Mucosa of rectum (tissue), 2 donors: ENCODE data around the gene SAMD11.

ENCODE experiments used
- H3K27ac ChIP-seq, 2 donors: one replicate each; pipeline ENCODE4 v1.7.0; 2013; ENCODE audit warnings: inconsistent platforms in 2 of 2, low read depth in 2 of 2, low read length in 2 of 2
- H3K27me3 ChIP-seq, 2 donors: one replicate each; pipeline ENCODE4 v1.7.0; 2013; ENCODE audit warnings: low read length in 2 of 2; ENCODE audit not compliant: control insufficient read depth in 2 of 2, insufficient read depth in 2 of 2
- H3K36me3 ChIP-seq, 2 donors: one replicate each; pipeline ENCODE4 v1.7.0; 2013; ENCODE audit warnings: low read length in 2 of 2; ENCODE audit not compliant: control insufficient read depth in 2 of 2, insufficient read depth in 2 of 2
- H3K4me1 ChIP-seq, 2 donors: one replicate each; pipeline ENCODE4 v1.7.0; 2013; ENCODE audit warnings: low read length in 2 of 2, mild to moderate bottlenecking in 1 of 2; ENCODE audit not compliant: control insufficient read depth in 2 of 2, insufficient read depth in 2 of 2
- H3K4me3 ChIP-seq, 2 donors: one replicate each; pipeline ENCODE4 v1.7.0; 2013; ENCODE audit warnings: low read length in 2 of 2
- H3K9ac ChIP-seq, 2 donors: one replicate each; pipeline ENCODE4 v1.7.0; 2013; ENCODE audit warnings: low read length in 2 of 2, low read depth in 1 of 2, mild to moderate bottlenecking in 1 of 2
- H3K9me3 ChIP-seq, 2 donors: one replicate each; pipeline ENCODE4 v1.7.0; 2013; ENCODE audit warnings: low read length in 2 of 2; ENCODE audit not compliant: control insufficient read depth in 2 of 2
- donor health status: healthy.
- donor health status: Normal muscosa, but diverticular disease.

SAMD11 gene

DNA sequence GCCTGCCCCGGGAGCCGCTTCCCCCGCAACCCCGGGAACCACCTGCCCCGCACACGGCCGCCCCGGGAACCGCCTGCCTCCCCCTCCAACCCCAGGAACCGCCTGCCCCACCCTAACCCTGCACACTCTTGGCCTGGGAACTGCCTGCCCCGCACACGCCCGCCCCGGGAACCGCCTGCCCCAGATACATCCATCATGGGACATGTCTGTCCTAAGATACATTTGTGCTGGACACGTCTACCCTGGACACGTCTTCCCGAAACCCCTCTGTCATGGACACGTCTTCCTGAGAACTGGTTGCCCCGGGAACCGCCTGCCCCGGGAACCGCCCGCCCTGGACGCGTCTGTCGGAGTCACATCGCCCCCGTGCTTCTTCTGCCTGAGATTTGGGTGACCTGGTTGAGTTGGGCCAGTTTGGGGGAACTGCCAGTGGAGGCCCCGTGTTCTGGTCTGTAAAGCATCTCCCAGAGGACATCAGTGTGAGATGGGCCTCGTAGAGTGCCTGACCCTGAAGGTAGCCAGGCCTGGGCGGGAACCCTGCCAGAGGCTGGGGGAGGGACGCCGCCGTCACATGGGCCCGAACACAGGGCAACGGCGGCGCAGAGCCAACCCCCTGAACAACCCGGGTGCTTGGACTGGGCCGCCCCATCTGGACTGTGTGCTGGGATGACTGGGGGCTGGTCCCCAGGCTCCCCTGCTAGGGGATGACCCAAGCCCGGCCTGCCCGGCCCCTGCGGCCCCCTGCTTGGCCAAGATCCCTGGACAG lies 54.5 kb downstream of the SAMD11 start:
- peaks cover 12 to 27% of the 10 kb centered on the region in 2 donors for H3K27me3 ChIP-seq
- peaks cover 6% of the 10 kb centered on the region in 2 donors for H3K4me1 ChIP-seq
- H3K27ac ChIP-seq = no peak overlapping the region
- no peaks in the 10 kb centered on the region for H3K9me3 ChIP-seq
- H3K36me3 ChIP-seq = no peaks in the 10 kb centered on the region
- no peak overlapping the region for H3K9ac ChIP-seq
- H3K4me3 ChIP-seq = no peak overlapping the region

DNA sequence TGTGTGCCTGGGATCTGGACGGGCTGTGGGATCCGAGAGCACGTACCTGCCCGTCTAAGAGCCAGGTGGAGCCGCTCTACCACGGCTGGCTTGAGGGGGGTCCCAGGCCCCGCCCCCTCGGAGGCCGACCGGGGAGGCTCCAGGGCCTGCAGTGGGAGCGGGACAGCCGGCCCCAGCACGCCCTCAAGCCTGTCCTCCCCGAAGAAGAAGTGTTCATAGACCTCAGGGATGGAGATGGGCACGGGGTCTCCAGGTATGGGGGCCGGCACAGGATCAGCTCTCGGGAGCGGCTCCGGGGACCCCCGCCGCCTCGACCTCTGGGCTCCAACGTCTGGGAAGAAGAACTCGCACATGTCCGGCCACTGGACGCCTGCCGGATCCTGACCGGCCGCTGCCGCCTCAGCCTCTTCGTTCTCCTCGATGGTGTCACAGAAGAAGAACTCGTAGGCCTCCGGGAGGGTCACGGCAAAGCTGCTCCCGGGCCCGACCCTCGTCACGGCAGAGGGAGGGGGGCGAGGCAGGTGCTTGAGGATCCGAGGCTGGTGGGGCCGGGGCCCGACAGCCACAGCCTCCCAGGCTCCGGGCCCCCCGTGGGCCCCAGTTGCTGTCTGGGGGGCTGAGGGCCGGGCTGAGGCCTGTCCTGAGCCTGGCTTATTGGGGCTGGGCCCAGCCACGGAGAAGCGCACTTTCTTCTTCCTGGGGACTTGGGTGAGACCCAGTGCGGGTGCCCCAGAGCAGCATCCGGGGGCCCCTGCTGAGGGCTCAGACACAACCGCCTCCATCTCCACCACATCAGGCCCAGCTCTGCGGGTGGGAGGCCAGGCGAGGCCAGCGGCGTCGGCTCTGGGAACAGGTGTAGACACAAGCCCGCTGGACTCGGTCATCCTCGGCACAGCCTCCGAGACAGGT lies 55.4 kb downstream of the SAMD11 start:
- Histone ChIP-seq H3K4me3 (no peak overlapping the region), H3K9ac (no peak overlapping the region), H3K36me3 (no peaks in the 10 kb centered on the region), H3K4me1 (peaks cover 6% of the 10 kb centered on the region in 2 donors), H3K27ac (no peak overlapping the region), H3K9me3 (no peaks in the 10 kb centered on the region), H3K27me3 (peaks cover 12 to 25% of the 10 kb centered on the region in 2 donors)

DNA sequence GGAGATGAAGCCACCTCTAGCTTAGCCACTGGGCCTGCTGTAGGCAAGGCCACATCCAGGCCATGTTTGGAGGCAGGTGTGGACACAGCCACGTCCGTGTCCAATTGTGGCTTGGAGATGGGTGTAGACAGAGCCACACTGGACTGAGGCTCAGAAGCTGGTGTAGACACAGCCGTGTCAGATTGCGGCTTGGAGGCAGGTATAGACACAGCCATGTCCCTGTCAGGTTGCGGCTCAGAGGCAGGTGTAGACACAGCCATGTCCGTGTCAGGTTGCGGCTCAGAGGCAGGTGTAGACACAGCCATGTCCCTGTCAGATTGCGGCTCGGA lies 56.0 kb downstream of the SAMD11 start:
- Histone ChIP-seq H3K9ac (no peak overlapping the region), H3K4me1 (peaks cover 6% of the 10 kb centered on the region in 2 donors), H3K9me3 (no peaks in the 10 kb centered on the region), H3K27me3 (peaks cover 12 to 25% of the 10 kb centered on the region in 2 donors), H3K36me3 (no peaks in the 10 kb centered on the region), H3K4me3 (no peak overlapping the region), H3K27ac (no peak overlapping the region)

DNA sequence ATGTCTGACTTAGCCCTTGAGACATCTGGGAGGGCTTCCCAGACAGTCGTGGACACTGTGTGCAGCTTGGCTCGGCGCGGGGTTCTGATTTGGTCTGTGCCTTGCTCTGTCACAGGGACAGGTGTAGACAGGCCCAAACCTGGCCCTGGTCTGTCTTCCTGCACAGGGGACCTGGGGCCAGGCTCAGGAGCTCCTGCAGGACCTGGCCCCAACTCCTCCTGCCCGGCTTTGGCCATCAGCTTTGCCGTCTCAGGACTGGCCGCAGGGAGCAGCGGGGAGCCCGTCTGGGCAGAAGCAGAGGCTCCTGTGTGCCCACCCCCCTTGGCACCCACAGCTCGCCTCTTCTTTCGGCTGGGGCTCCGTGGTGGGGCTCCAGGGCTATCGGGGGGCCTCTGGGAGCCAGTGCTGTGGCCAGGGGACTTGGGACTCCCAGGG lies 56.4 kb downstream of the SAMD11 start:
- Histone ChIP-seq H3K9me3 (no peaks in the 10 kb centered on the region), H3K27ac (no peak overlapping the region)

DNA sequence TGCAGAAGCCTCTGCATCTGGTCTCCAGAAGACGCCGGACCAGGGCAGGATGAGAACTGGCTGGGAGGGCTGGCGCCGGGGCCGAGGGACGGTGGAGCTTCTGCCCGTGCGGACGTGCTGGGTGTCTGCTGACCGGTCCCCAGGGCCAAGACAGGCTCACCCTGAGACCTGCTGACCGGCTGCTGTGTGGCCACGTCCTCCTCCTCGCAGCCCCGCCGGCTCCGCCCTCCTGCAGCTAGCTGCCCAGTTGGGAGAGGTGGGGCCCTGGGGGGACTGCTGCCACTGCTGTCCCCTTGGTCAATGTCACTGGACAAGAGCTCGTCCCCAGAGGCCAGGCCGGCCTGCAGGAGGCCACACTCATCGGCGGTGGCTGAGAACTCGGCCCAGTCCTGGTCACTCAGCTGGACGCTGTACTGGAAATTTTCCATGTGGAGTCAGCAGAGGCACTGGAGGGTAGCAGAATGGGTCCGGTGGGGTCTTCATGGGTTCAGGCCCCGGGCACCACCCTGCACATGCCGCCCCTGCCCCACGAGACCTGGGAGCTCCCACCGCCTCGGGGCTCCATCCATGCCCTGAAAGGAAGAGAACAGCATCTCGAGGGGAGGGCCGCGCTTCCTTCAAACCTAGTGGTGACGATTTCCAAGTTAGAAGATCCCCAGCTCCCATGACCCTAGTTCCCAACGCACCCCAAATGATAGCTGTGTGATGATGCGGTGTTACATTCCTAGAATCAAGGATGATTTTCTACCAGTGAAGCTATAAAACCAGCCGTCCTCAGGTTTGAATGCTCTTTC lies 57.1 kb downstream of the SAMD11 start:
- Histone ChIP-seq H3K27me3 (peaks cover 17 to 25% of the 10 kb centered on the region in 2 donors), H3K36me3 (no peaks in the 10 kb centered on the region), H3K9ac (no peak overlapping the region), H3K9me3 (no peaks in the 10 kb centered on the region), H3K4me3 (no peak overlapping the region), H3K27ac (no peak overlapping the region), H3K4me1 (peaks cover 4 to 5% of the 10 kb centered on the region in 2 donors)

More for the DNA sequence above, 56.4 kb downstream of the SAMD11 start:
- Histone ChIP-seq H3K4me1 (peaks cover 6% of the 10 kb centered on the region in 2 donors), H3K9ac (no peak overlapping the region), H3K36me3 (no peaks in the 10 kb centered on the region), H3K27me3 (peaks cover 14 to 25% of the 10 kb centered on the region in 2 donors), H3K4me3 (no peak overlapping the region)

DNA sequence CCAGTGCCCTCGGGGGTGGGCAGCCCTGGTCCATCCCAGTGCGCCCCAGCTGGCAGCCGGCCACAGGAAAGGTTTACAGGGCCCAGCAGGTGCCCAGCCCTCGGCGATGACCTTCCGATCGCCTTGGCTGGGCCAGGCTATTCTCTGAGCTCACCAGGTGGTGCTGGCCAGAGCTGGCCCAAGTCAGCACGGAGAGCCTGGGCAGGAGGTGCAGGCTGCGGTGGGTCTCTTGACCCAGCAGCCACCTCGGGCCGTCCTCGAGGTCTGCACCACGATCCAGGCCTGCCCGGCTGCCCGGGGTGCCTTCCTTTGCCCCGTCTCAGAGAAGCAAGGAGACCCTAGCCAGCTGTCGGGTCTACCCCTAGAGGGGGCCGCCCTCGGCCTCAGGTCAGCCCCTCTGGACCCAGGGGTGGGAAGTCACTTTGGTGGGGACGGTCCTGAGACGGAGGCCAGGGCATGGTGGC lies 57.8 kb downstream of the SAMD11 start:
- Histone ChIP-seq H3K4me1 (no peaks in the 10 kb centered on the region), H3K27ac (no peak overlapping the region)

DNA sequence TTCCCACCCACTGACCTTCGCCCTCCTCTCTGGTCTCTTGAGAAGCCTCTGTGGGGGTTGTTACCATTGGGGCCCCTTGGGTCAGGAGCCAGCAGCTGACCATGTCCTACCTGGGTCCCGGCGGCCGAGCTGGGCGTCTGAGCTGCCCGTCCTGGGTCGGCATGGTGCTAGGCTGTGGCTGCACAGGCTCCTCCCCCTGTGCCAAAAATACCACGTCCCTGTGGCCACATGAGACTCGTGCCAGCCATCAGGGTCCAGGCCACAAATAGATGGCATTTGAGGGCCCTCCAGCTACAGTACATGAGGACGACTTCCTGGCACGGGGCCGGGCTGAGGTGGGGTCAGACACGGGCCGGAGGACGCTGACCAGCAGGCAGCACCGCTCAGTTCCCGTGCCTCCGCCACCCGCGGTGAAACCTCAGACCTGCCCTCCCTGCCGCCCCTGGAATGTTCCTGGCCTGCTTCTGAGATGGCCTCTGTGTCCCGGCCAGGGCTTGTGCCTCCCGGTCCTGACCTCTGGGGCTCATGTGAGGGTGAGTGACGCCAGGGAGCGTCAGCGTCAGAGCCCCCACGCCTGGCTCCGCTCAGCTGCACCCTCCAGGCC lies 58.3 kb downstream of the SAMD11 start, which contains the start of gene PERM1:
PERM1 (minus strand) TSS at position 139 of the 604 bp plus-strand sequence. CDS start 1,064 bp downstream, outside the sequence.
- Histone ChIP-seq H3K4me3 (no peak within 1 kb of the TSS), H3K9me3 (no peaks in the 10 kb centered on the region), H3K4me1 (no peaks in the 10 kb centered on the region), H3K9ac (no peak within 1 kb of the TSS), H3K27ac (no peak within 1 kb of the TSS), H3K27me3 (peaks cover 17 to 27% of the 10 kb centered on the region in 2 donors), H3K36me3 (no peaks in the 10 kb centered on the region)

More for the DNA sequence above, 57.8 kb downstream of the SAMD11 start:
- Histone ChIP-seq H3K4me3 (no peak overlapping the region), H3K36me3 (no peaks in the 10 kb centered on the region), H3K27me3 (peaks cover 17 to 27% of the 10 kb centered on the region in 2 donors), H3K9me3 (no peaks in the 10 kb centered on the region), H3K9ac (no peak overlapping the region)

DNA sequence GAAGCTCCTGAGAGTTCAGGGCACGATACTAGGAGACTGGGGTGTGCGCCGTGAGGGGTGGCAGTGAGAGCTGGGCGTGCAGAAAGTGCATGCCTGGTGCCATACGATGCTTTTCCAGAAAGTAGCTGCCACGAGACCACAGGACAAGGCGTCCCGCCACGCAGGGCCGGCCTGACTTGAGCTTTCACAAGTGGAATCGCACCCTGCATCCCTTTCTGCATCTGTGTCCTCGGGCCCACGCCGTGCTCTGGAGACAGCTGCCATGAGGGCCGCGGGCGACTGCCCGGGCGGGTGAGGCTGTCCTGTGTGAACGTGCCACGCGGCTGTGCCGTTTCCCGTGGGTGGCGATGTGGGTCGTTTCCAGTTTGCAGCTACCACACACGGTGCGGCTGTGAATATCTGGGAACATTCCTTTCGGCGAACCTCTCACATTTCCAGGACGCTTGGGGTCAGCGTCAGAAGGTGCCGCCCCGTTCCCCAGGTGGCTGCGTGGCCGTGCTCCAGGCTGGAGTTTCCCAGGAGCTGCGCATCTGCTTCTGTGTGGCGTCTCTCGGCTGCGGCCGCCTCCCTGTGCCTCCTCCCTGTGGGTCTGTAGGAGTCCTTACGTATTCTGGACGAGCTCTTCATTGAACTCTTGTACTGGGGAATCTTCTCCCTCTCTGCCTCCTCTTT lies 59.2 kb downstream of the SAMD11 start:
- no peaks in the 10 kb centered on the region for H3K36me3 ChIP-seq
- no peaks in the 10 kb centered on the region for H3K4me1 ChIP-seq
- peaks cover 17 to 27% of the 10 kb centered on the region in 2 donors for H3K27me3 ChIP-seq
- no peak overlapping the region for H3K27ac ChIP-seq
- no peak overlapping the region for H3K4me3 ChIP-seq
- no peak overlapping the region for H3K9ac ChIP-seq
- H3K9me3 ChIP-seq = no peaks in the 10 kb centered on the region
